RWPE2 (cell line): Measurements from ENCODE around the gene CDC42EP3.

Experiments used
- ATAC-seq: fragments of 200-7000 bp; cut with Tn5 transposase; 3 replicates; pipeline ENCODE4 v1.9.1; 2021; ENCODE audit warnings: low read depth
- DNase-seq: peaks from one replicate; pipeline ENCODE4 v3.0.0-alpha.2; 2020; ENCODE audit warnings: low spot score
- H3K27ac ChIP-seq: fragments of 450-650 bp; 2 replicates; pipeline ENCODE4 v1.5.1; 2017; ENCODE audit warnings: mild to moderate bottlenecking; ENCODE audit not compliant: poor library complexity, severe bottlenecking
- H3K27me3 ChIP-seq: fragments of 250-450 bp; sonication (Bioruptor Pico); 2 replicates; pipeline ENCODE4 v1.5.1; 2021; ENCODE audit warnings: mild to moderate bottlenecking, moderate library complexity; ENCODE audit not compliant: insufficient read depth, poor library complexity, severe bottlenecking
- H3K36me3 ChIP-seq: fragments of 250-450 bp; sonication (Bioruptor Pico); 2 replicates; pipeline ENCODE4 v1.5.1; 2020; ENCODE audit warnings: low read depth, mild to moderate bottlenecking, moderate library complexity
- H3K4me1 ChIP-seq: fragments of 250-450 bp; sonication (Bioruptor Pico); 2 replicates; pipeline ENCODE4 v1.5.1; 2021; ENCODE audit warnings: mild to moderate bottlenecking, moderate library complexity; ENCODE audit not compliant: insufficient read depth, poor library complexity, severe bottlenecking
- H3K4me3 ChIP-seq: fragments of 250-450 bp; sonication (Bioruptor Pico); 2 replicates; pipeline ENCODE4 v1.5.1; 2021; ENCODE audit warnings: mild to moderate bottlenecking, moderate library complexity; ENCODE audit not compliant: severe bottlenecking
- H3K9me3 ChIP-seq: fragments of 250-450 bp; sonication (Bioruptor Pico); 2 replicates; pipeline ENCODE4 v1.5.1; 2021; ENCODE audit warnings: mild to moderate bottlenecking, moderate library complexity; ENCODE audit not compliant: severe bottlenecking
- TF ChIP-seq, protein P1 (sequence below): fragments of 450-650 bp; IDR thresholded peaks from one replicate; pipeline ENCODE4 v1.5.1; 2017; ENCODE audit warnings: mild to moderate bottlenecking, moderate library complexity; ENCODE audit not compliant: poor library complexity, severe bottlenecking

The CDC42EP3 gene

GRCh38 chr2:37619959-37620300 lies 51.5 kb downstream of the CDC42EP3 start:
- peaks cover 13% of the 10 kb centered on the region for H3K4me1 ChIP-seq
- no peak for ATAC-seq
- H3K27me3 ChIP-seq: no peaks in the 10 kb centered on the region
- H3K36me3 ChIP-seq: no peaks in the 10 kb centered on the region
- H3K27ac ChIP-seq: no peak overlapping the region
- no peak overlapping the region for H3K4me3 ChIP-seq
- no peaks in the 10 kb centered on the region for H3K9me3 ChIP-seq
- TF ChIP-seq, protein P1, sequence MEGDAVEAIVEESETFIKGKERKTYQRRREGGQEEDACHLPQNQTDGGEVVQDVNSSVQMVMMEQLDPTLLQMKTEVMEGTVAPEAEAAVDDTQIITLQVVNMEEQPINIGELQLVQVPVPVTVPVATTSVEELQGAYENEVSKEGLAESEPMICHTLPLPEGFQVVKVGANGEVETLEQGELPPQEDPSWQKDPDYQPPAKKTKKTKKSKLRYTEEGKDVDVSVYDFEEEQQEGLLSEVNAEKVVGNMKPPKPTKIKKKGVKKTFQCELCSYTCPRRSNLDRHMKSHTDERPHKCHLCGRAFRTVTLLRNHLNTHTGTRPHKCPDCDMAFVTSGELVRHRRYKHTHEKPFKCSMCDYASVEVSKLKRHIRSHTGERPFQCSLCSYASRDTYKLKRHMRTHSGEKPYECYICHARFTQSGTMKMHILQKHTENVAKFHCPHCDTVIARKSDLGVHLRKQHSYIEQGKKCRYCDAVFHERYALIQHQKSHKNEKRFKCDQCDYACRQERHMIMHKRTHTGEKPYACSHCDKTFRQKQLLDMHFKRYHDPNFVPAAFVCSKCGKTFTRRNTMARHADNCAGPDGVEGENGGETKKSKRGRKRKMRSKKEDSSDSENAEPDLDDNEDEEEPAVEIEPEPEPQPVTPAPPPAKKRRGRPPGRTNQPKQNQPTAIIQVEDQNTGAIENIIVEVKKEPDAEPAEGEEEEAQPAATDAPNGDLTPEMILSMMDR: no peak
- DNase-seq: no peak

- H3K4me3 ChIP-seq: no peak overlapping the region
Observed at GRCh38 chr2:37619230-37619958, 52.0 kb downstream of the CDC42EP3 start.

DNA sequence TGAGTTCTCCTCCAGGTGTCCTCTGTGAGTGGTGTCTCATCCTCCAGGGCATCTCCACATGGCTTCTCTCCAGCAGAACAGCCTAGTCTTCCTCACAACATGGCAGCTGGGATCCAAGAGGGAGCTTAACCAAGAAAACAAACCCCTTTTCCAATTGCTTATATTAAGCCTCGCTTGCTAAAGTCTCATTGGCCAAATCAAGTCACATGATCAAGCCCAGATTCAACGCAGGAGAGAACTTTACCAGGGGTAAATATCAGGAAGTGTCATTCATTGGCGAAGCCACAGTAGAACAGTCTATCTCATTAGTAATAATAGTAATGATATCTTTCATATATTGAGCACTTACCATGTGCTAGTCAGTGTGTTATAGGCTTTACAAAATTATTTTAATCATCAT lies 53.1 kb downstream of the CDC42EP3 start:
- ATAC-seq: no peak
- no peaks in the 10 kb centered on the region for H3K9me3 ChIP-seq
- H3K36me3 ChIP-seq: no peaks in the 10 kb centered on the region
- H3K27ac ChIP-seq: no peak overlapping the region
- no peaks in the 10 kb centered on the region for H3K27me3 ChIP-seq
- H3K4me3 ChIP-seq: no peak overlapping the region
- no peak for DNase-seq
- TF ChIP-seq, protein P1: no peak
- H3K4me1 ChIP-seq: no peaks in the 10 kb centered on the region

More at GRCh38 chr2:37619230-37619958, 52.0 kb downstream of the CDC42EP3 start:
- Histone ChIP-seq H3K27ac (no peak overlapping the region), H3K4me1 (peaks cover 9% of the 10 kb centered on the region), H3K9me3 (no peaks in the 10 kb centered on the region), H3K36me3 (no peaks in the 10 kb centered on the region), H3K27me3 (no peaks in the 10 kb centered on the region)
- TF ChIP-seq, protein P1: no peak
- no peak for DNase-seq
- no peak for ATAC-seq

DNA sequence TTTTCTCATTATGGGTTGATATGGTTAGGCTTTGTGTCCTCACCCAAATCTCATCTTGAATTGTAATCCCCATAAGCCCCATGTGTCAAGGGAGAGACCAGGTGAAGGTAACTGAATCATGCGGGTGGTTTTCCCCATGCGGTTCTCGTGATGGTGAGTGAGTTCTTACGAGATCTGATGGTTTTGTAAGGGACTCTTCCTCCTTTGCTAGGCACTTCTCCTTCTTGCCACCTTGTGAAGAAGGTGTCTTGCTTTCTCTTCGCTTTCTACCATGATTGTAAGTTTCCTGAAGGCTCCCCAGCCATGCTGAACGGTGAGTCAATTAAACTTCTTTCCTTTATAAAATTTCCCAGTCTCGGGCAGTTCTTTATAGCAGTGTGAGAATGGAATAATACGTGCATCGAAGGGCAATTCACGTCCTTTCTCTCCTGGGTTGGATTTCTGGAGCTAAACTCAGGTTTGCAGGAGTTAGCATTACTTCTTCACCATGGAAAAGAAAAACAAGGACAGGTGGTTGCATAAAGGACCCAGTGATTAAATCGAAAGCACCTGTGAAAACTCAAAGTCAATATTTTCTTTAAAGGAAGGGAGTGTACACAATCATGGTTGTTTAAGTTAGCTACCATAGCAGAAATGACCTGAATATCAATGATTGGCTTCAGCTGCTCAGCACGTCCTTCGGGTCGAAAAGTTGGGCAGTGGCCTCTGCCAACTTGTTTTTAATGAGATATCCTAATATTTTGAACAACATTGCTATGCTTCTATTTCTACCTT lies 54.1 kb downstream of the CDC42EP3 start:
- no peak overlapping the region for H3K4me3 ChIP-seq
- ATAC-seq (no peak), DNase-seq (no peak)

More for the DNA sequence above, 54.1 kb downstream of the CDC42EP3 start:
- TF ChIP-seq, protein P1: no peak
- Histone ChIP-seq H3K9me3 (no peaks in the 10 kb centered on the region), H3K27ac (no peak overlapping the region), H3K36me3 (no peaks in the 10 kb centered on the region), H3K4me1 (no peaks in the 10 kb centered on the region), H3K27me3 (no peaks in the 10 kb centered on the region)
